ENCODE data around the gene EXOC8.

EXOC8 gene

GRCh38 chr1:231348442-231348841, 10.8 kb upstream of the EXOC8 start:
- Histone ChIP-seq H3K4me3 (ENCODE audit: severe bottlenecking) (no peak overlapping the region), H3K9me3 (ENCODE audit: severe bottlenecking) (no peaks in the 10 kb centered on the region), H3K27me3 (ENCODE audit: insufficient read depth, poor library complexity, severe bottlenecking) (no peaks in the 10 kb centered on the region), H3K27ac (ENCODE audit: poor library complexity, severe bottlenecking) (no peak overlapping the region), H3K4me1 (ENCODE audit: insufficient read depth, poor library complexity, severe bottlenecking) (no peaks in the 10 kb centered on the region), H3K36me3 (ENCODE audit: low read depth) (peaks cover 59% of the 10 kb centered on the region)
- DNase-seq (ENCODE audit: low spot score) (no peak), ATAC-seq (ENCODE audit: low read depth) (no peak)
- no peak for TF ChIP-seq CTCF (IDR thresholded peaks at IDR 0.05; ENCODE audit: poor library complexity, severe bottlenecking)

GRCh38 chr1:231347961-231348360, 10.3 kb upstream of the EXOC8 start:
- ATAC-seq (ENCODE audit: low read depth) (no peak), DNase-seq (ENCODE audit: low spot score) (no peak)
- H3K27me3 ChIP-seq (ENCODE audit: insufficient read depth, poor library complexity, severe bottlenecking), result no peaks in the 10 kb centered on the region
- H3K4me1 ChIP-seq (ENCODE audit: insufficient read depth, poor library complexity, severe bottlenecking), result no peaks in the 10 kb centered on the region
- no peak for TF ChIP-seq CTCF (IDR thresholded peaks at IDR 0.05; ENCODE audit: poor library complexity, severe bottlenecking)
- H3K36me3 ChIP-seq (ENCODE audit: low read depth), result peaks cover 61% of the 10 kb centered on the region
- H3K9me3 ChIP-seq (ENCODE audit: severe bottlenecking), result no peaks in the 10 kb centered on the region
- H3K4me3 ChIP-seq (ENCODE audit: severe bottlenecking), result no peak overlapping the region
- no peak overlapping the region for H3K27ac ChIP-seq (ENCODE audit: poor library complexity, severe bottlenecking)

- peaks cover 36% of the 10 kb centered on the region for H3K36me3 ChIP-seq (ENCODE audit: low read depth)
- H3K27ac ChIP-seq (ENCODE audit: poor library complexity, severe bottlenecking), result peak overlapping the region; percentile 50
- TF ChIP-seq CTCF (IDR thresholded peaks at IDR 0.05; ENCODE audit: poor library complexity, severe bottlenecking), result no peak
- DNase-seq (ENCODE audit: low spot score) (no peak), ATAC-seq (ENCODE audit: low read depth) (no peak)
- H3K4me1 ChIP-seq (ENCODE audit: insufficient read depth, poor library complexity, severe bottlenecking), result peaks cover 12% of the 10 kb centered on the region
- H3K9me3 ChIP-seq (ENCODE audit: severe bottlenecking), result no peaks in the 10 kb centered on the region
- H3K27me3 ChIP-seq (ENCODE audit: insufficient read depth, poor library complexity, severe bottlenecking), result no peaks in the 10 kb centered on the region
- H3K4me3 ChIP-seq (ENCODE audit: severe bottlenecking), result no peak overlapping the region
Measured at GRCh38 chr1:231340328-231341013, 2.8 kb upstream of the EXOC8 start.

- peaks cover 35% of the 10 kb centered on the region for H3K36me3 ChIP-seq (ENCODE audit: low read depth)
- no peaks in the 10 kb centered on the region for H3K9me3 ChIP-seq (ENCODE audit: severe bottlenecking)
- peak; percentile 71 for ATAC-seq (ENCODE audit: low read depth)
- H3K27me3 ChIP-seq (ENCODE audit: insufficient read depth, poor library complexity, severe bottlenecking), result no peaks in the 10 kb centered on the region
- peak within 1 kb of the TSS; percentile 79 for H3K4me3 ChIP-seq (ENCODE audit: severe bottlenecking)
- no peak for TF ChIP-seq CTCF (IDR thresholded peaks at IDR 0.05; ENCODE audit: poor library complexity, severe bottlenecking)
- H3K4me1 ChIP-seq (ENCODE audit: insufficient read depth, poor library complexity, severe bottlenecking), result peaks cover 21% of the 10 kb centered on the region
- peak within 1 kb of the TSS; percentile 80 for H3K27ac ChIP-seq (ENCODE audit: poor library complexity, severe bottlenecking)
- no peak for DNase-seq (ENCODE audit: low spot score)
Measured at GRCh38 chr1:231338270-231339128, 847 bp upstream of the EXOC8 start, which contains the start of gene SPRTN. SPRTN (plus strand) TSS chr1:231338293; CDS start chr1:231338384, 91 bp downstream.

All from RWPE2 (cell line).